Heart left ventricle (tissue), 13 donors: ENCODE data around the gene DNM3.

Experiments
- POLR2A ChIP-seq, 2 donors: fragments of 450-650 bp; IDR thresholded peaks; one replicate each; pipeline ENCODE4 v1.6.1; 2017; ENCODE audit warnings: antibody characterized with exemption in 2 of 2, mild to moderate bottlenecking in 2 of 2, moderate library complexity in 2 of 2
- TF ChIP-seq, protein P1 (sequence below), 12 donors: fragments of 200-600 bp; sonication (generic) in 4 of 12; IDR thresholded peaks; one replicate each; pipeline versions ENCODE4 v1.5.0 to v1.8.0; 2018 to 2022; ENCODE audit warnings: antibody characterized with exemption in 12 of 12, mild to moderate bottlenecking in 5 of 12
- donor health status: ischemic (EF 13 %, LVEDD 7.1; RV severe dilation, severe dysfunction).
- donor health status: DM: no; HTN: yes; CAD: no.
- donor health status: DM: no; HTN: no; CAD: no.
- donor health status: ischemic (EF 25% LVEDD 6.9; RV normal size, moderate dysfunction).
- donor health status: ischemic (EF 25% LVEDD 5.7; RV mildly dilated, moderate dysfunction).
- donor health status: ischemic (EF 35%, LVEDD 5.7; RV mildly dilated, moderate dysfunction).
- donor health status: nonischemic (EF 11% LVEDD 7.7; RV severe dilation, severe dysfunction).
- donor health status: DM: yes; HTN: yes; CAD: no.
- donor health status: PGD.
- donor health status: ischemic (EF 29% LVEDD 5.4; RV normal size, mild dysfunction).
- donor health status: nonischemic (EF 23%, LVEDD 6.1; RV moderate dilation, normal function).

DNA sequence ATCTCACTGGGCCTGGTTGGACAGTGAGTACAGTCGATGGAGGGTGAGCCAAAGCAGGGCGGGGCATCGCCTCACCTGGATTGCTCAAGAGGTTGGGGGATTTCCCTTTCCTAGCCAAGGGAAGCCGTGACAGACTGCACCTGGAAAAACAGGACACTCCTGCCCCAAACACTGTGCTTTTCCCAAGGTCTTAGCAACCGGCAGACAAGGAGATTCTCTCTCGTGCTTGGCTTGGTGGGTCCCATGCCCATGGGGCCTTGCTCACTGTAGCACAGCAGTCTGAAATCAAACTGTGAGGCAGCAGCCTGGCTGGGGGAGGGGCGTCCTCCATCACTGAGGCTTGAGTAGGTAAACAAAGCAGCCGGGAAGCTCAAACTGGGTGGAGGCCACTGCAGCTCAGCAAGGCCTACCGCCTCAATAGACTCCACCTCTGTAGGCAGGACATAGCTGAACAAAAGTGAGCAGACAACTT lies 590.5 kb downstream of the DNM3 start:
- TF ChIP-seq, protein P1, sequence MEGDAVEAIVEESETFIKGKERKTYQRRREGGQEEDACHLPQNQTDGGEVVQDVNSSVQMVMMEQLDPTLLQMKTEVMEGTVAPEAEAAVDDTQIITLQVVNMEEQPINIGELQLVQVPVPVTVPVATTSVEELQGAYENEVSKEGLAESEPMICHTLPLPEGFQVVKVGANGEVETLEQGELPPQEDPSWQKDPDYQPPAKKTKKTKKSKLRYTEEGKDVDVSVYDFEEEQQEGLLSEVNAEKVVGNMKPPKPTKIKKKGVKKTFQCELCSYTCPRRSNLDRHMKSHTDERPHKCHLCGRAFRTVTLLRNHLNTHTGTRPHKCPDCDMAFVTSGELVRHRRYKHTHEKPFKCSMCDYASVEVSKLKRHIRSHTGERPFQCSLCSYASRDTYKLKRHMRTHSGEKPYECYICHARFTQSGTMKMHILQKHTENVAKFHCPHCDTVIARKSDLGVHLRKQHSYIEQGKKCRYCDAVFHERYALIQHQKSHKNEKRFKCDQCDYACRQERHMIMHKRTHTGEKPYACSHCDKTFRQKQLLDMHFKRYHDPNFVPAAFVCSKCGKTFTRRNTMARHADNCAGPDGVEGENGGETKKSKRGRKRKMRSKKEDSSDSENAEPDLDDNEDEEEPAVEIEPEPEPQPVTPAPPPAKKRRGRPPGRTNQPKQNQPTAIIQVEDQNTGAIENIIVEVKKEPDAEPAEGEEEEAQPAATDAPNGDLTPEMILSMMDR (IDR thresholded peaks at IDR 0.05) = no peak
- no peak for TF ChIP-seq POLR2A (IDR thresholded peaks at IDR 0.05)
